ENCODE data around the gene PAGE1.
"Not testable (repeated sequence)": the region's sequence is repeated elsewhere in the genome, so short reads cannot be mapped to it uniquely, and the experiment has no call there.

PAGE1 gene, protein sequence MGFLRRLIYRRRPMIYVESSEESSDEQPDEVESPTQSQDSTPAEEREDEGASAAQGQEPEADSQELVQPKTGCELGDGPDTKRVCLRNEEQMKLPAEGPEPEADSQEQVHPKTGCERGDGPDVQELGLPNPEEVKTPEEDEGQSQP

DNA sequence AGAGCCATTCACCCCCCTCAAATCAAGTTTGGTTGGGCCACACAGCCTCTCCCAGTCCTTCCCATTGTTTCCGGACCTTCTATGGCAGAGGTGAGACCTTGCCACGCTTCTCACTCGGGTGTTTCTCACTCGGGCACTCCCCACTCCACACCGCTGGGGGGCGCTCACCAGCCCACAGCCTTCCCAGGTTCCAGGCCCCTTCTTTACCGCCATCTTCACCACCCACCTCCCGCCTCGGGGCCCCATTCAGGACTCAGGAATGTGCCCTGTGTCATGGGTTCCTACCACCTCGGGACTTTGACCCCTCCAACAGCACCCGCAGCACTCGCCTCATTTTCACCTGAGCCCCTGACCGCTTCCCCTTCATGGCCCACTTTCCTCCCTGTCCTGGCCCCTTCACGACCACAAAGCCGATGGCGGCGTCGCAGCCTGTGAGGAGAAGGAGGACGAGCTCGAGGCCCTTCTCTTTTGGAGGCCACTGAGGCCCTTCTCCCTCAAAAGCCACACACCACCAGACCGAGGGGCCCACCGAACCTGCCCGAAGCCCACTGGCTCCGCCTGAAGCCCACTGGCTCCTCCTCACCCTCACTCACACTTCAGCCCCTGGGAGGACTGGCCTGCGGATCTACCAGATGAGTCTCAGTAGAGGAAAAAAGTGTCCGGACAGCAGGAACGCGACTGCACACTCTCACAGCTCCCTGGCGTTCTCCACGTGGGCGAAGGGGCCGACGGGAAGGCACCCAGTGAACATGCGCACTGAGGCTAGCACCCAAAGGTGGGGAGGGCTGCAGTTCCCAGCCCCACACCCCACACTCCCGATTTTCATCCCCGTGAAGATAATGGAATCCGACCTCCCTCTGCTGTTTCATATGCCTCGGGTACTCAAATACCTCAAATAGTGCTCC is at the start of gene PAGE1:
Gene PAGE1, minus strand, starts transcription at position 709 of the 905 bp plus-strand sequence. CDS start 1,214 bp downstream, outside the sequence.
- no peak for FAIRE-seq
- DNase-seq (ENCODE audit: insufficient read length, low spot score): no peak

DNA sequence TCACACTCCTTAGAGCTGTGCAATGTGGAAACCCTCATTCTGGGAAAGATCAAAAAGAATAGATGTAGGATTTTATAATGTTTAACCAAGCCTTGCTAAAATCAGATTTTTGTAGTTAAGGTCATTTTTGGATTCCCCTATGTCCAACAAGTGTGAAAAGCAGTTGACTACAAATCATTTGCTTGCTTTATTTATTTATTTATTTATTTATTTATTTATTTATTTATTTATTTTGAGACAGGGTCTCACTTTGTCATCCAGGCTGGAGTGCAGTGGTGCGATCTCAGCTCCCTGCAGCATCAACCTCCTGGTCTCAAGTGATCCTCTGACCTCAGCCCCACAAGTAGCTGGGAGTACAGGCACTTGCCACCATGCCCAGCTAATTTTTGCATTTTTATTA is 45.7 kb upstream of the PAGE1 start:
- FAIRE-seq: not testable (repeated sequence)

DNA sequence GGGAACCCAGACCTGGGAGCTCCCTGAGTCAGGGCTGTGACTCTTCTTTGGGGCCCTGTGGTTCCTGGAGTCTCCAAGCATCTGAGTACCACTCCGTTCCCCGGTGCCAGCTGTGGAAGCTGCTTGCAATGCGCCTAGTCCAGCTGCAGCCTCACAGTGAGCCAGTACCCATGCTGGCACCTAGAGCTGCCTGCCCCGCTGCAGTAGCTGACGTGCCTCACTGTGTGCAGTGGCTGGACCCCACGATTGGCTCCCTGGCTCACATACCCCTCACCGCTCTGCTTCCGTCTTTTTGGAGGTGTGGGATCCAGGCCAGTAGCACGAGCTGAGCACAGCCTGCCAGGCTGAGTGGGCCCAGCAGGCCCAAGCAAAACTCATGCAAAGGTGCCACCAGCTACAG is 32.1 kb upstream of the PAGE1 start:
- no peak for FAIRE-seq

More for the DNA sequence above, 45.7 kb upstream of the PAGE1 start:
- not testable (repeated sequence) for DNase-seq (ENCODE audit: insufficient read length, low spot score)

DNA sequence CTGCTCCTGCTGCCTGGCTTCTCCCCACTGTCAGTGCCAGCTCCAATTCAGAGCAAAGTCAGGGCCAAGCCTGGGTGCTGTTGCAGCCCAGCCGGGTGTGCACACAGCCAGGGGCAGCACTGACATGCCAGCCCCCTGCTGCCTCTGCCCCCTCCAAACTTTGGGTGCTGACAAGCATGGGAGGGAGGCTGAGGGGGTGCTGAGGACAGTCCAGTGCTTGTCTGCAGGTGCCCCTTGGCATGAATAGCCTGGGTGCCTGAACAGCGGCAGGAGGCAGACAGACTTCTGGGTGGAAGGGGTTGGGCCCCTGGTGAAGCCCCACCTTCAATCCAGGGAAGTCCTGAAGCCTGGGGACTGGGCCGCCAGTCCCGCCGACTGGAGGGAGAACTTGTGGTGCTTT is 31.2 kb upstream of the PAGE1 start:
- FAIRE-seq (no peak), DNase-seq (ENCODE audit: insufficient read length, low spot score) (no peak)

More for the DNA sequence above, 32.1 kb upstream of the PAGE1 start:
- DNase-seq (ENCODE audit: insufficient read length, low spot score): no peak

DNA sequence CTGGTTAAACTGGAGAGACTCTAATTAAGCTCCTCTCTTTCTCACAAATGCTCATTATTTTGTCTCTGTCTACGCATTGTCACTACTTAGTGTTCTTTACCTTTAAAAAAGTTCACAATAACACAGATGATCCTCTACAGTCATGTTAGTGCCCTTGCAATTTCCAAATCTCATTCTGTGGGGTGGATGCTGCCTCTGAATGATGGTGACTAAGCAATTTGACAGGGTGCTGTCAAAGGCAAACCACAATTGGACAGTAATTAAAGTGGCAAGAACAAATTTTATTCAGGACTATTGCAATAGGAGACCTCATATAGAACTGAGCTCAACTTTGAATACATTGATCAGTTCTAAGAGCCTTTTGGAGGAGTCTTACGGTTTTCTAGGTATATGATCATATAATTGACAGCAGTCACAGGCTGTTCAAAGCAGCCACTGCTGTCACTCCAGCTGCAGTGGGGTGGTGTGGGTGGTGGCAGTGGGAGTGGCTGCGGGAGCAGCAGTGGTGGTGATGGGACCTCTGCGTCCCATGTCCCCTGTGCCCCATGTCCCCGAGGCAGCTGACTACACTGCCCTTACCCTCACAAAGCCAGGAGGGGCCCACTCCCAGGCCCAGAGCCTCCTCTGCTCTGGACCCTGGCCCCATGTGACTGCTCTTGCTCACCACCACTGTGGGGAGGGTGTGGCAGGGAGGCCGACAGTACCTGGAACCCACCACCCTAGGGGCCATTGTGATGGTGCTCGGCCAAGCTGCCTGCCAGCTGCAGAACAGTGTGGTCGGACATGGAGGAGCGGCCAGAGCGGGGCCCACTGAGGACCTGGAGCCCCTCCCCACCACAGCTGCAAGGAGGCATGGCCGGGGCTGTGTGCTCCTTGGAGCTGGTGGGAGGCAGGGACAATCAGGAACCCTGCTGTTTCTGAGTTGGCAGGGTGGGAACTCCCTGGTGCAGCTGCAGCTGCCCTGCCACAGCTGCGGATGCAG is 30.4 kb upstream of the PAGE1 start:
- no peak for FAIRE-seq
- DNase-seq (ENCODE audit: insufficient read length, low spot score): no peak

DNA sequence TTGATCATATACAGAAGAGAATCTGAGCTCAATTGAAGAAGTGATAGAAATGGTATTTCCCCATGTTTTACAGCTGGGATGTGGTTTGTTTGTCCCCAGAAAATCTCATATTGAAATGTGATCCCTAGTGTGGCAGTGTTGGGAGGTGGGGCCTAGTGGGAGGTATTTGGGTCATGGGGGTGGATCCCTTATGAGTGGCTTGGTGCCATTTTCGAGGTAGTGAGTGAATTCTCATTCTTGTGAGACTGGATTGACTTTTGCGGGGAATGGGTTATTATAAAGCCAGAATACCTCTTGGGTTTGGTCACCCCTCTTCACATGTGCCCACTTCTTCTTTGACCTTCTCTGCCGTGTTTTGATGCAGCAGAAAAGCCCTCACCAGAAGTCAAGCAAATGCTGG is 29.6 kb upstream of the PAGE1 start:
- FAIRE-seq (no peak), DNase-seq (ENCODE audit: insufficient read length, low spot score) (no peak)

DNA sequence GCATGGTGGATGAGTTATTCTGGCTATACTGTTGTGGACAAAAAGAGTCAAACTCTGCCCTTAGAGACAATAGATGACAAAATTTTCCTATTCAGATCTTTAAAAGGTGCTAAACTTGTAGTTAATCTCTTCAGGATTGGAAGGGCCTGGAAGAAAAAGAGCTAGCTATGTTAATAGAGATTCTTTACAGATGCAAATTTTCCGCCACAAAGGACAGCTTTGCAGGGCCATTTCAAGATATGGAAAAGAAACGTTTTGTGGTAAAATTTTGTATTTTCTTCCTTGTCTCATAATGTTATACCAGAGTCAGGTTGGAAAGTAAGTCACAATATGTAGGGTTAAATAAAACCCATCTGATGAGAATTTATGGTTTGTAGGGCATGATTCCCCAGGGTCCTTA is 24.3 kb upstream of the PAGE1 start:
- FAIRE-seq; DNase-seq (ENCODE audit: insufficient read length, low spot score): not testable (repeated sequence)

DNA sequence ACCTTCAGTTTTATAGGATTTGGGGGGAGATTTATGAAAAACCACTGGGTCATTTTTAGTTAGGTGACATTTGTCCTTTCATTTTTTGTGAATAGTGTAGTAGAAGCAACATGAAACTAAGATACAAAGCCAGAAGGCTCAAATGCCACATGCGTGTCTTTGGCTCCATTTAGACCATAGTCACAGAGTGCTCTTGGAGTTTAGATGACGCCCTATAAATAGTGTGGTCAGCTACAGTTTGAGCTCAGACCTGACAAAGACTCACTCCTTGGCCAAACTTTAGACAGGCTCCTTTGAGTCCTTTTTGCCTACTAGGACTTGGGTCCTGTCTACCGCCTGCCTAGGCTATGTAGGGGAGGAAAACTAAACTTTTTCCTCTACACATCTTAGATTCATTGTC is 16.8 kb upstream of the PAGE1 start:
- no peak for FAIRE-seq
- DNase-seq (ENCODE audit: insufficient read length, low spot score): no peak

DNA sequence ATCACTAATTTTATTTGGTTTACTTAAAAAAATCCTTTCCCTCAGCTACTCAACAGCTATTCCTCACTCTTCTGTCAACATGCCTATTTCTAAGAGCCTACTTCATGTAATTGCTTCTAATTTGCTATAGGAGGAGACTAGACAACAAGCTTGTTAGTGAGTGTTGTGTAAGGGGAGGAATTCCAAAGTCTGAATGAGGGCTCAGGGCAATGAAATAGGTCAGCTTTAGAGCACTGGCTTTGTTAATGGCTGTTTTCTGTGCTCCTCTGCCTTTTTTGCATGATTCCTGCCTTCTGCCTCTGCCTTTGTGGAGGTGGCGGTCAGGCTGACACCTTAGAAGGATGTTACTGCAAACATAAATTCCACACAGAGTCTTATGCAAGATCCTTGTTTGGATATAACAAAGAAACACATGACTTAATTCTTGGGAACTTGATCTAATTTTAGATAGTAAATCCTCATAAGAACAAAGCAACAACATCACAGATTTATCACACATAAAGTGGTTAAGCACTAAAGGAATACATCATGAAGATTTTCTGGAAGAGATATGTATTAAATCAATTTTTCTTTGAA is 15.0 kb upstream of the PAGE1 start:
- FAIRE-seq (peak; percentile 80), DNase-seq (ENCODE audit: insufficient read length, low spot score) (no peak)

DNA sequence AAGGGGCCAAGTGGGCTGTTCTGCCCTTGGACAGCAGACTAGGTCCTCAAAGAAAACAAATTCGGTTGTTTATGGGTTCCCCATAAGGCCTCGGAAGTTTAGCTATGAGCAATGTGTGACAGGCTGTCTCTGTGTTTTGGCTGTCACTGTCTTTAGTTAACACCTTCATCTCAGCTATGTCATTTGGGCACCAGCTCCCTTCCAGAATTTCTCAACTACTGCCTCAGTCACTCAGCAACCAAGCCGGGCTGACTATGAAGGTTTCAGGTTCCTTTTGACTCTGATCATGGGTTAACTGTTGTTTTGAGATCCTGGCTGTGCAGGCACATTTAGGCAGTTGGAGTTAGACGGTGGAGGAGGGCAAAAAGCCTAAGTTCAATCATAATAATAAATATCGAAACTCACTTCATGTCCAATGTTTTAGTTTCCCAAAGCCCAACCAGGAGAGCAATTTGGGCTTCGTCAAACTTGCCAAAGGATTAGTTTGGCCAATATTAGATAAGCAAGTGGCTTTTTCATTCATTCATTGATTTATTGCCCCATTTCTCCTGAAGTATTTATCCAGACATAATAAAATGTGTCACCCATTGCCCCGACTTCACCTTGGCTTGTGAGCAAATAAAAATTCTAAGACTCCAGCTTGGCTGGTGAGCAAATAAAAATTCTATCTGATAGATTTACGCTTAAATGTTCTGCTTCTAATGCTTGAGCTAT is 9.1 kb upstream of the PAGE1 start:
- FAIRE-seq: no peak

DNA sequence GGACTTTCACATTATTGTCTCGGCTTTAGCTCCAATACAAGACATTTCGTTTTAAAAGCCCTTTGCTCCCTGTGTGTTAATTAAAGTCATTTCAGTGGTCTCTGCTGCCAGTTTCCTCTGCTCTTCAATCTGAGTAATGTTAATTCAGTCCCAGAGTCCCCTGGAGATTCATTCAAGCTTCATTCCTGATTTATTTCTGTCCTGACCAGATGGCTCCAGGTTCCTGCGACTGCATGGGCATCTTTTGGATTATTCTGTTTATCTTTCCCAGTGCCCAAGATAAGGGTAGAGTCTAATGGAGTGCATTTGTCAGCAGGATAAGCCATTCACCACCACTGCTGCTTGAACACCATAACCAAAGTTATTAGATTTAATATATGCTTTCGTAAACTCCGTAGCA is 6.1 kb upstream of the PAGE1 start:
- FAIRE-seq: no peak

More for the DNA sequence above, 9.1 kb upstream of the PAGE1 start:
- DNase-seq (ENCODE audit: insufficient read length, low spot score): no peak

DNA sequence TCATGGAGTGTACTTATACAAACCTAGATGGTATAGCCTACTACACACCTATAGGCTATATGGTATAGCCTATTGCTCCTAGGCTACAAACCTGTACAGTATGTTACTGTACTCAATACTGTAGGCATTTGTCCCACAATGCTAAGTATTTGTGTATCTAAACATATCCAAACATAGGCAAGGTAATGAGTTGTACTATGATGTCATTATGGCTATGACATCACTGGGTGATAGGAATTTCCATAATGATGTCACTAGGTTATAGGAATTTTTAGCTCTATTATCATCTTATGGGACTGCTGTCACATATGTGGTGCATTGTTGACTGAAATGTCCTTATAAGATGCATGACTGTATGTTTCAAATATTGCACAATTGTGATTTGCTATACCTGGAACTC is 5.5 kb upstream of the PAGE1 start:
- DNase-seq (ENCODE audit: insufficient read length, low spot score): no peak
- FAIRE-seq: no peak

More for the DNA sequence above, 6.1 kb upstream of the PAGE1 start:
- no peak for DNase-seq (ENCODE audit: insufficient read length, low spot score)

DNA sequence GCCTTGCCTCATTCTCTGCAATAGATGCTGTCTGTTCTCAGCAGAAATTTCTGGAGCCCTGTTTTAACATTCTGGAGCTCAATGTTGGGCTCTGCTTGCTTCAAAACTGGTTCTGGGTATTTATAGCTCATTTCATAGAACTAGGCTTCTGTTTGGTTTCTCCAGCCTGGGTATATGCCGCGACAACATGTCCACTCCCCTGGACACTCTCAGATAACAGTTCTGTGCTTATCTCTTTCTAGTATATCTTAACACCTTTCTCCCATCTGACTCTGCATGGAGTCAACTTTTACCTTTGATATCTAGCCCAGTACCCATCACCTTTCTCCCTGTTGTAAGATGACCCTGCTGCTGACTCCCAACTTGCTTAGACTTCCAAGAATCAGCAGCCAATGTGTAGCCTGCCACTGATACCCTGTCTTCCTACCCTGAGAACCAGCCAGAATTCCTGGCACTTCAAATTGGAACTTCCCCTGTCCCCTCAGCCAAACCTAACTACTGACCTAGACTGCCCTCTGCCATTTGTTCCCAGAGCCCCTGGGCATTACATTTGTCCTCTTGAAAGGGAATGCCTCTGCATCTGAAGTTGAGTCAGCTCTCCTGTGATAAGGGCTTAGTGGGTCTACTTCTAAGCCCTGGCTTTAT is 20.6 kb downstream of the PAGE1 start:
- FAIRE-seq (no peak), DNase-seq (ENCODE audit: insufficient read length, low spot score) (no peak)

DNA sequence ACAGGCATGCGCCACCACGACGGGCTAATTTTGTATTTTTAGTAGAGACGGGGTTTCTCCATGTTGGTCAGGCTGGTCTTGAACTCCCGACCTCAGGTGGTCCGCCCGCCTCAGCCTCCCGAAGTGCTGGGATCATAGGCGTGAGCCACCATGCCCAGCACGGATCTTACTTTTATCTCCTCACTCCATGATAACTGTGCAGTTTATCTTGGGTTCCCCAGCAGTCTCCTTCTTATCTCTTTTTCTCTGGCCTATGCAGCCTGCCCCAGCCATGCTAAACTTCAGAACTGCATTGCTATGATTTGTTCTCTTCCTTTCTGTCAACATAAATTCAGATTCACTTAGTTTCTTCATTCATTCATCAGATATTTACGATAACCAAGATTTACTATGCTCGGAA is 22.4 kb downstream of the PAGE1 start:
- FAIRE-seq: no peak

DNA sequence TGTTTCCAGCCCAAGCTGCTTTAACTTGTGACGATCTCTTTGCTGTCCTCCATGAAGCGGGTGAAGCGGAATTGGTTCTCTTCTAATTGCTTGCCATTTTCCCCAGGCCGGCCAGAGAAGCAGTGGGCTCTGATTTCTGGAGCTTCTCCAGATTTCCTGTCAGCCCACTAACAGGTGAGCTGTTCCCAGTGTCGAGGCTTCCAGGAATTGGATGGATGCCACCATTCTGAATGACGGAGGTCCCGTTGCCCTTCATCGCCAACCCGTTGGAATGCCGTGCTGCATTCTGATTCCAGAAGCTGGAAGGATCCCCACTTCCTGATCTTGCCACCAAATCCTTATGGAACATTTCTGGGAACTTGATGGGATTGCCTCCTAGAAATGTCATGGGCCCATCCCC is 31.0 kb downstream of the PAGE1 start:
- no peak for FAIRE-seq

More for the DNA sequence above, 22.4 kb downstream of the PAGE1 start:
- no peak for DNase-seq (ENCODE audit: insufficient read length, low spot score)

DNA sequence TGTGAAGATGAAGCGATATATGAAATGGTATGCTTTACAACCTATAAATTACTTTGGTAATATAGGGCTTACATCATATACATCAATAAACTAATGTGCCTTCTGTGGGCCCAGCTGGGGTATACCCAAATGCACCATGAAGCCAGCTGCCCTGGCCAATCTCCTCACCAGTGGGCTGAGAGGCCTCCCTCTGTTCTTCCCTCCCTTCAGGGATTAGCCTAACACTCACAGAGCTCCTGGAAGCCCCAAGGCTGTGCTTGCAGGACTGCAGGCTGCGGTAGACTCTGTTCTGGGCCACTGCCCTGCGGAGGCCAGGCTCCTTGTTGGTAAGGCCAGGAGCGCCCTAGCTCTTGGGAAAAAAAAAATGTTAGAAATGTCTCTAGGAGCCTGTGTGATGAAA is 33.9 kb downstream of the PAGE1 start:
- DNase-seq (ENCODE audit: insufficient read length, low spot score): no peak
- no peak for FAIRE-seq

More for the DNA sequence above, 31.0 kb downstream of the PAGE1 start:
- DNase-seq (ENCODE audit: insufficient read length, low spot score): no peak

DNA sequence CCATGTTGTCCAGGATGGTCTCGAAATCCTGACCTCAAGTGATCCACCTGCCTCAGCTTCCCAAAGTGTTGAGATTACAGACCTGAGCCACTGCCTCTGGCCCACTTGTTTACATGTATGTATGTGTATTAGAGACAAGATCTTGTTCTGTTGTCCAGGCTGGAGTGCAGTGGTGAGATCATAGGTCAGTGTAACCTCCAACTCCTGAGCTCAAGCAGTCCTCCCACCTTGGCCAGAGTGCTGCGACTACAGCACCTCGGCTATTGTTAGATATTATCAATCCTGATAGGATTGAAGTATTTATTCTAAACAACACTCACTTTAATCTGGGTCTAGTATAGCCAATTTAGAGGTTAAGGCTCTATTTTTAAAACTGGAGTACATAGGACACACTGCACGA is 36.0 kb downstream of the PAGE1 start:
- DNase-seq (ENCODE audit: insufficient read length, low spot score) (no peak), FAIRE-seq (no peak)

DNA sequence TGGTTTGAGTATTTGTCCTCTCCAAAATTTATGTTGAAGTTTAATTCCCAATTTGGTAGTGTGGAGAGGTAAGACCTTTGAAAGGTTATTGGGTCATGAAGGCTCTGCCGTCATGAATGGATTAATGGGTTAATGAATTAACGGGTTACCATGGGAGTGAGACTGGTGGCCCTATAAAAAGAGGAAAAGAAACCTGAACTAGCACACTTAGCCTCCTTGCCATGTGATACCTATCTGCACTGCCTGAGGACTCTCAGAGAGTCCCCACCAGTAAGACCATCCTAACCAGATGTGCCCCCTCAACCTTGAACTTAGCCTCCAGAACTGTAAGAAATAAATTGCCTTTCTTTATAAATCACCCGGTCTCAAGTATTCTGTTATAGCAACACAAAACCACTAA is 39.3 kb downstream of the PAGE1 start:
- DNase-seq (ENCODE audit: insufficient read length, low spot score) (no peak), FAIRE-seq (no peak)

DNA sequence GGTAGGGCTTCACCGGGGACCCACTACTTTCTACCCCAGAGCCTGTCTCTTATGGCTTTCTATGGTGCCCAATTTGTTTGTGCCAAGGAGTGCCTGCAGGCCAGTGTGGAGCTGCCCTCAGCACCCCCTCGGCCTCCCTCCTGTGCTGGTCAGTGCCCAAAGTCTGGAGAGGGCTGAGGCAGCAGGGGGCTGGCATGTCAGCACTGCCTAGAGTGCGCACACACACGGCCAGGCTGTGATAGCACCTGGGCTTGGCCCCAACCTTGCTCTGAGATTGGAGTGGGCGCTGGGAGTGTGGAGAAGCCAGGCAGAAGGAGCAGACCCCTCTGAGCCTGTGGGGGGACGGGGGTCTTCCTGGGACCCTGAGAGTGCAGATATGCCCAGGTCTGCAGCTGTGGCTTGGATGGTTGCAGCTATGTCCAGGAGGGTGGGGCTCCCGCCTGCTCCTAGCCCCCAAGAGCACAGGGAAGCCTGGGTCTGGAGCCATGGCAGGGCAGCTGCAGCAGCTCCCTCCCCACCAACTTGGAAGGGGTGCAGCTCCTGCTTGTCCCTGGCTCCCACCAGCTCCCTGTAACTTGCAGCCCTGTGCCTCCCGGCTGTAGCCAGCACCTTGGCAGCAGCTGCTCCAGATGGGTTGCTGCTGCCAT is 50.7 kb downstream of the PAGE1 start:
- no peak for DNase-seq (ENCODE audit: insufficient read length, low spot score)
- FAIRE-seq: no peak

Measured in GM19239 (cell line).